GM12878 (cell line): Measurements from ENCODE around the gene ANO2. TPM values are rescaled to one million over a fixed set of nuclear protein-coding genes. Genes with fewer than 3 reads are reported as not detected.

Experiments used
- ATAC-seq: fragments of 200-7000 bp; cut with Tn5 transposase; 3 replicates; pipeline ENCODE4 v1.9.1; 2020; ENCODE audit warnings: mild to moderate bottlenecking, moderate library complexity
- BruUV-seq: library from RNA; stranded (reverse); fragments of 400-500 nt; replicated peaks from 2 replicates; lab custom pipeline; 2021; lab: Mats Ljungman, UMichigan
- CTCF ChIA-PET: fragments of 300-600 bp; sonication (Branson Sonifier 250); formaldehyde crosslinking; extraction: SDS; loops from one replicate; lab custom pipeline; 2021; ENCODE audit warnings: inconsistent platforms; lab: Yijun Ruan, JAX
- POLR2A ChIA-PET: fragments of 350-600 bp; formaldehyde crosslinking; extraction: SDS; loops from one replicate; lab custom pipeline; 2021; ENCODE audit warnings: inconsistent platforms; lab: Charles Lee
- RAD21 ChIA-PET: fragments of 300-600 bp; sonication (Branson Sonifier 250); formaldehyde crosslinking; loops from one replicate; lab custom pipeline; 2023; ENCODE audit warnings: antibody characterized with exemption; ENCODE audit not compliant: unreplicated experiment; lab: Charles Lee
- SMC1A ChIA-PET: fragments of 300-600 bp; sonication (Branson Sonifier 250); formaldehyde crosslinking; loops from one replicate; lab custom pipeline; 2023; ENCODE audit not compliant: unreplicated experiment, uncharacterized antibody; lab: Charles Lee
- DNase-seq: peaks from one replicate; pipeline ENCODE4 v3.0.0-alpha.2; 2011; ENCODE audit warnings: low read depth, low spot score
- FAIRE-seq: peaks from 3 replicates; lab custom pipeline; 2011; peaks lifted over from hg19 to GRCh38; lab: Jason Lieb, UNC
- H2AFZ ChIP-seq: 2 replicates; pipeline ENCODE4 v1.6.0; 2011; ENCODE audit warnings: low read depth, low read length, control low read depth; ENCODE audit not compliant: control insufficient read depth
- H3K27ac ChIP-seq: 2 replicates; pipeline ENCODE4 v1.5.1; 2011; ENCODE audit warnings: control low read depth; ENCODE audit not compliant: control insufficient read depth, insufficient read depth
- H3K27me3 ChIP-seq, 2 experiments: replicated peaks in 1 of 2; 2 replicates each; pipeline versions ENCODE4 v1.6.0 to v1.6.1; 2011; ENCODE audit warnings: low read length in 1 of 2; ENCODE audit not compliant: control insufficient read depth in 2 of 2, insufficient read depth in 2 of 2
- H3K36me3 ChIP-seq, 2 experiments: 2 replicates each; pipeline ENCODE4 v1.5.1; 2011; ENCODE audit warnings: low read length in 1 of 2; ENCODE audit not compliant: control insufficient read depth in 2 of 2, insufficient read depth in 2 of 2
- H3K4me1 ChIP-seq: 2 replicates; pipeline ENCODE4 v1.6.1; 2011; ENCODE audit warnings: mild to moderate bottlenecking, low read length, moderate library complexity, mixed read lengths; ENCODE audit not compliant: control insufficient read depth, insufficient read depth
- H3K4me2 ChIP-seq: 2 replicates; pipeline ENCODE4 v1.6.0; 2011; ENCODE audit warnings: control low read depth; ENCODE audit not compliant: control insufficient read depth, insufficient read depth
- H3K4me3 ChIP-seq: fragments of 200-600 bp; sonication (generic); 2 replicates; pipeline ENCODE4 v1.5.1; 2016
- H3K79me2 ChIP-seq: 2 replicates; pipeline ENCODE4 v1.6.0; 2011; ENCODE audit warnings: low read length; ENCODE audit not compliant: control insufficient read depth, insufficient read depth
- H3K9ac ChIP-seq: 2 replicates; pipeline ENCODE4 v1.8.0; 2011; ENCODE audit warnings: low read length, control low read depth, mixed read lengths; ENCODE audit not compliant: control insufficient read depth, insufficient read depth
- H3K9me3 ChIP-seq: replicated peaks from 3 replicates; pipeline ENCODE4 v1.5.1; 2011; ENCODE audit warnings: mild to moderate bottlenecking, low read length; ENCODE audit not compliant: control insufficient read depth, insufficient read depth
- H4K20me1 ChIP-seq: 2 replicates; pipeline ENCODE4 v1.6.0; 2011; ENCODE audit not compliant: control insufficient read depth, insufficient read depth
- NFYA ChIP-seq: IDR thresholded peaks from 2 replicates; pipeline ENCODE4 v1.6.1; 2011; ENCODE audit warnings: low read depth, mild to moderate bottlenecking, low read length, improper control_type of control experiment, borderline replicate concordance
- WGBS: methylation state at CpG from one replicate; pipeline ENCODE4 v1.1.6; 2016; ENCODE audit warnings: low lambda C conversion rate; ENCODE audit not compliant: insufficient replicate concordance, insufficient coverage; ENCODE audit errors: missing lambda C conversion rate; 5-methylcytosine and 5-hydroxymethylcytosine counted together
- in situ Hi-C: fragments of 300-500 bp; cut with MboI; formaldehyde crosslinking; loops from 9 replicates; pipeline ENCODE4 v1.14.3; 2018; ENCODE audit warnings: mixed read lengths
- intact Hi-C: fragments of 100-400 bp; cut with micrococcal nuclease; formaldehyde crosslinking; loops from one replicate; pipeline ENCODE4 v1.14.2; 2022; ENCODE audit not compliant: unreplicated experiment
- polyA plus RNA-seq, 11 experiments: library from polyadenylated mRNA; depleted of rRNA in 4 of 11; unstranded in 6 of 11; stranded (reverse) in 5 of 11; fragments of >200 nt; fragmentation: Nextera tagmentation in 4 of 11; fragmentation: Illumina TruSeq in 1 of 11; extraction: Ambion mirVana in 4 of 11; extraction: Trizol in 1 of 11; gene quantifications; 1 replicate in 1 of 11; 2 replicates in 10 of 11; pipeline versions ENCODE4 v1.2.1 to v1.2.3, GENCODE V29; 2011 to 2016; ENCODE audit warnings: inconsistent platforms in 2 of 11, missing spikeins in 2 of 11, low read depth in 1 of 11
- total RNA-seq, 4 experiments: library from RNA; depleted of rRNA in 3 of 4; stranded (reverse); fragments of >200 nt in 3 of 4; fragmentation: Illumina TruSeq in 1 of 4; extraction: Trizol in 1 of 4; gene quantifications; 2 replicates each; pipeline versions ENCODE4 v1.2.1 to v1.2.3, GENCODE V29; 2013 to 2021
- TF ChIP-seq, protein P1 (sequence below): fragments of 450-650 bp; formaldehyde crosslinking; IDR thresholded peaks from 2 replicates; pipeline ENCODE4 v1.4.0; 2022; ENCODE audit warnings: mild to moderate bottlenecking, moderate library complexity
- TF ChIP-seq, protein P2 (sequence below): IDR thresholded peaks from 2 replicates; pipeline ENCODE4 v1.6.1; 2012; ENCODE audit warnings: mild to moderate bottlenecking, low read depth, low read length
- TF ChIP-seq, protein P3 (sequence below): IDR thresholded peaks from 2 replicates; pipeline ENCODE4 v1.6.1; 2012; ENCODE audit warnings: low read depth, low read length, improper control_type of control experiment

The ANO2 gene
- total and polyA plus RNA-seq, 10 of the 15 experiments (the other 5 are each of a cell fraction or from before 2014, with no cell fraction given), result not detected

DNA sequence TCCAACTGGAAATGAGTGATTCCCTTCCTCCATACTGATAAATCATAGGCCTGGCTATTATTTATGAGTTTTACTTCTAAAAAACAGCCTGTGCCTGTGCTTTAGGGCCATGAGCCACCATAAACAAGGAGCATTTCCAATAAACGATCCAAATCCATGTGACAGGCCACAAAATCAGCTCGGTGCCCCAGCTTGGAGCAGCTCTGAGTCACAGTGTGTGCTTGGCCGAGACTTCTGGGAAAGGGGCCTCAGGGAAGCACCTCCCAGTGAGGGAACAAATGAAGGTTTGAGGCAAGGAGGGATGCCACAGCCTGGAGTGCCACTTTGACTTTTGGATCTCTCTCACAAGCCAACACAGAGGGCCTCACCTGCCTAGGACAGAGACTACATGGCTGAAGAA is 322.8 kb downstream of the ANO2 start (continued):
- TF ChIP-seq, protein P1, sequence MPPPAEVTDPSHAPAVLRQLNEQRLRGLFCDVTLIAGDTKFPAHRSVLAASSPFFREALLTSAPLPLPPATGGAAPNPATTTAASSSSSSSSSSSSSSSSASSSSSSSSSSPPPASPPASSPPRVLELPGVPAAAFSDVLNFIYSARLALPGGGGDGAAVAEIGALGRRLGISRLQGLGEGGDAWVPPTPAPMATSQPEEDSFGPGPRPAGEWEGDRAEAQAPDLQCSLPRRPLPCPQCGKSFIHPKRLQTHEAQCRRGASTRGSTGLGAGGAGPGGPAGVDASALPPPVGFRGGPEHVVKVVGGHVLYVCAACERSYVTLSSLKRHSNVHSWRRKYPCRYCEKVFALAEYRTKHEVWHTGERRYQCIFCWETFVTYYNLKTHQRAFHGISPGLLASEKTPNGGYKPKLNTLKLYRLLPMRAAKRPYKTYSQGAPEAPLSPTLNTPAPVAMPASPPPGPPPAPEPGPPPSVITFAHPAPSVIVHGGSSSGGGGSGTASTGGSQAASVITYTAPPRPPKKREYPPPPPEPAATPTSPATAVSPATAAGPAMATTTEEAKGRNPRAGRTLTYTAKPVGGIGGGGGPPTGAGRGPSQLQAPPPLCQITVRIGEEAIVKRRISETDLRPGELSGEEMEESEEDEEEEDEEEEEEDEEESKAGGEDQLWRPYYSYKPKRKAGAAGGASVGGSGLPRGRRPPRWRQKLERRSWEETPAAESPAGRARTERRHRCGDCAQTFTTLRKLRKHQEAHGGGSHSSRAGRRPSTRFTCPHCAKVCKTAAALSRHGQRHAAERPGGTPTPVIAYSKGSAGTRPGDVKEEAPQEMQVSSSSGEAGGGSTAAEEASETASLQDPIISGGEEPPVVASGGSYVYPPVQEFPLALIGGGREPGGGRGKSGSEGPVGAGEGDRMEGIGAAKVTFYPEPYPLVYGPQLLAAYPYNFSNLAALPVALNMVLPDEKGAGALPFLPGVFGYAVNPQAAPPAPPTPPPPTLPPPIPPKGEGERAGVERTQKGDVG, result no peak

DNA sequence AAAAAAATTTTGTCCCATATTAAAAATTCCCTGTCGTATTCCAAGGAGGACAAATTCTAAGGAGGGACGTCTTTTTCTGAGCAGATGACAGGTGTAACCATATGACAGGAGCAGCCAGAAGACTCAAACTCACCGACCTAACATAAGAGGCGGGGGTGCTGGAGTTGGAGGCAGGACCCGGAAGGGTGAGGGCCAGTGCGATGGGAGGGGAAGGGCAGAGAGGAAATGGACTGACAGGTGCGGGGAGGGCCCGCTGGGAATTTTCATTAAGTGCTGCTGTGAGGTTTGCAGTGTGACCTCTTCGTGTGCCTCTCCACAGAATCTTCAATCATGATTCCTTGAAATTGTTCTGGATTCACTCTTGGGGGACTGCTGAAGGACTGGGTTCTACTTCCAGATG is 323.7 kb downstream of the ANO2 start:
- TF ChIP-seq, protein P2, sequence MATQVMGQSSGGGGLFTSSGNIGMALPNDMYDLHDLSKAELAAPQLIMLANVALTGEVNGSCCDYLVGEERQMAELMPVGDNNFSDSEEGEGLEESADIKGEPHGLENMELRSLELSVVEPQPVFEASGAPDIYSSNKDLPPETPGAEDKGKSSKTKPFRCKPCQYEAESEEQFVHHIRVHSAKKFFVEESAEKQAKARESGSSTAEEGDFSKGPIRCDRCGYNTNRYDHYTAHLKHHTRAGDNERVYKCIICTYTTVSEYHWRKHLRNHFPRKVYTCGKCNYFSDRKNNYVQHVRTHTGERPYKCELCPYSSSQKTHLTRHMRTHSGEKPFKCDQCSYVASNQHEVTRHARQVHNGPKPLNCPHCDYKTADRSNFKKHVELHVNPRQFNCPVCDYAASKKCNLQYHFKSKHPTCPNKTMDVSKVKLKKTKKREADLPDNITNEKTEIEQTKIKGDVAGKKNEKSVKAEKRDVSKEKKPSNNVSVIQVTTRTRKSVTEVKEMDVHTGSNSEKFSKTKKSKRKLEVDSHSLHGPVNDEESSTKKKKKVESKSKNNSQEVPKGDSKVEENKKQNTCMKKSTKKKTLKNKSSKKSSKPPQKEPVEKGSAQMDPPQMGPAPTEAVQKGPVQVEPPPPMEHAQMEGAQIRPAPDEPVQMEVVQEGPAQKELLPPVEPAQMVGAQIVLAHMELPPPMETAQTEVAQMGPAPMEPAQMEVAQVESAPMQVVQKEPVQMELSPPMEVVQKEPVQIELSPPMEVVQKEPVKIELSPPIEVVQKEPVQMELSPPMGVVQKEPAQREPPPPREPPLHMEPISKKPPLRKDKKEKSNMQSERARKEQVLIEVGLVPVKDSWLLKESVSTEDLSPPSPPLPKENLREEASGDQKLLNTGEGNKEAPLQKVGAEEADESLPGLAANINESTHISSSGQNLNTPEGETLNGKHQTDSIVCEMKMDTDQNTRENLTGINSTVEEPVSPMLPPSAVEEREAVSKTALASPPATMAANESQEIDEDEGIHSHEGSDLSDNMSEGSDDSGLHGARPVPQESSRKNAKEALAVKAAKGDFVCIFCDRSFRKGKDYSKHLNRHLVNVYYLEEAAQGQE, result no peak
- no peak for TF ChIP-seq NFYA
- TF ChIP-seq, protein P3, sequence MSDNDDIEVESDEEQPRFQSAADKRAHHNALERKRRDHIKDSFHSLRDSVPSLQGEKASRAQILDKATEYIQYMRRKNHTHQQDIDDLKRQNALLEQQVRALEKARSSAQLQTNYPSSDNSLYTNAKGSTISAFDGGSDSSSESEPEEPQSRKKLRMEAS, result no peak
- Histone ChIP-seq H3K79me2 (no peaks in the 10 kb centered on the region), H3K4me2 (no peak overlapping the region), H3K9ac (no peak overlapping the region), H4K20me1 (no peaks in the 10 kb centered on the region), H3K4me3 (no peak overlapping the region), H3K27ac (no peak overlapping the region), H3K36me3 (no peaks in the 10 kb centered on the region), H3K4me1 (no peaks in the 10 kb centered on the region), H3K27me3 (no peaks in the 10 kb centered on the region; a peak in 1 of 4 replicates), H2AFZ (no peak overlapping the region), H3K9me3 (no peaks in the 10 kb centered on the region)
- intact Hi-C loops (no loop called here), in situ Hi-C loops (no loop called here)
- CTCF ChIA-PET, result no interaction called here
- DNase-seq (no peak), FAIRE-seq (no peak), ATAC-seq (no peak)
- RAD21 ChIA-PET, result no interaction called here
- SMC1A ChIA-PET, result no interaction called here
- no TSS peak for BruUV-seq
- POLR2A ChIA-PET, result no interaction called here
- WGBS, result 54% methylated on average over 9 of the region's 9 CpGs
